ENCODE data around the gene SF1.

SF1 gene

DNA sequence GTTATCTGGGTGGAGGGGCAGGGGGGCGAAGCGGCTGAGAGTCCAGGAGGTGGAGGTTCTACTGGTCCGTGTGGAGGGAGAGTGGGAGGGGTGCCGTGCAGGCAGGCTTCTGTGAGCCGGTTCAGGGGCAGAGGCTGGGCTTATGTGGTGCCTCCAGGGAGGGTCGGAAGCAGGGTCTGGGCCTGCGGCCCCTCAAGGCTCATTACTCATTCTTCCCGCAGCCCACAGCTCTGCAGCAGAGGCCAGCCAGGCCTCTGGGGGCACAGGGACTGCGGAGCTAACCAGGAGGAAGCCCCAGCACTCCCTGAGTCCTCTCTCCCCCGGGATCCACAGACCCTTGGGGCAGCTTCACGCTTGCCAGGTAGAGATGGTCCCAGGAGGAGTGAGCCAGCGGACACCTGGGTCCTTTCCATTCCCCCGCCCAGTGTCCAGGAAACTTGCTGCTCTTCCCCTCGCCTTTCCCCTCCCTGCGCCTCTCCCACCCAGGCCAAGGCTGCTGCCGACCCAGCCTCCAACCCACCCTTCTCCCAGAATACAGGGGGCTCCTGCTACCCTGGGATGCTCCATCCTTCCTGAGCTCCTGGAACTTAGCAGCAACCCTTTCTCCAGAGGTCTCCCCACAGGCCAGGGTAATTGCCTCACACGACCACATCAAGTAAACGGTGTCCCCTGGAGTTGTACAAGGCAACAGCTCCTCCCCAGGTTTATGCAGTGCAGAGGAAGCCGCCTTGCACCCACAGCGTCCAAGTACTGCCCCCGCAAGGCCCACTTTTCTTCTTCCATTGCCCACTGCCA, 61.7 kb downstream of the SF1 start:
- no peak overlapping the region for H3K4me3 ChIP-seq (ENCODE audit: low read depth, low read length)
- DNase-seq (ENCODE audit: low read depth): no peak
- TF ChIP-seq, protein P1, sequence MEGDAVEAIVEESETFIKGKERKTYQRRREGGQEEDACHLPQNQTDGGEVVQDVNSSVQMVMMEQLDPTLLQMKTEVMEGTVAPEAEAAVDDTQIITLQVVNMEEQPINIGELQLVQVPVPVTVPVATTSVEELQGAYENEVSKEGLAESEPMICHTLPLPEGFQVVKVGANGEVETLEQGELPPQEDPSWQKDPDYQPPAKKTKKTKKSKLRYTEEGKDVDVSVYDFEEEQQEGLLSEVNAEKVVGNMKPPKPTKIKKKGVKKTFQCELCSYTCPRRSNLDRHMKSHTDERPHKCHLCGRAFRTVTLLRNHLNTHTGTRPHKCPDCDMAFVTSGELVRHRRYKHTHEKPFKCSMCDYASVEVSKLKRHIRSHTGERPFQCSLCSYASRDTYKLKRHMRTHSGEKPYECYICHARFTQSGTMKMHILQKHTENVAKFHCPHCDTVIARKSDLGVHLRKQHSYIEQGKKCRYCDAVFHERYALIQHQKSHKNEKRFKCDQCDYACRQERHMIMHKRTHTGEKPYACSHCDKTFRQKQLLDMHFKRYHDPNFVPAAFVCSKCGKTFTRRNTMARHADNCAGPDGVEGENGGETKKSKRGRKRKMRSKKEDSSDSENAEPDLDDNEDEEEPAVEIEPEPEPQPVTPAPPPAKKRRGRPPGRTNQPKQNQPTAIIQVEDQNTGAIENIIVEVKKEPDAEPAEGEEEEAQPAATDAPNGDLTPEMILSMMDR (conservative IDR thresholded peaks at IDR 0.05; ENCODE audit: low read depth, low read length): no peak

DNA sequence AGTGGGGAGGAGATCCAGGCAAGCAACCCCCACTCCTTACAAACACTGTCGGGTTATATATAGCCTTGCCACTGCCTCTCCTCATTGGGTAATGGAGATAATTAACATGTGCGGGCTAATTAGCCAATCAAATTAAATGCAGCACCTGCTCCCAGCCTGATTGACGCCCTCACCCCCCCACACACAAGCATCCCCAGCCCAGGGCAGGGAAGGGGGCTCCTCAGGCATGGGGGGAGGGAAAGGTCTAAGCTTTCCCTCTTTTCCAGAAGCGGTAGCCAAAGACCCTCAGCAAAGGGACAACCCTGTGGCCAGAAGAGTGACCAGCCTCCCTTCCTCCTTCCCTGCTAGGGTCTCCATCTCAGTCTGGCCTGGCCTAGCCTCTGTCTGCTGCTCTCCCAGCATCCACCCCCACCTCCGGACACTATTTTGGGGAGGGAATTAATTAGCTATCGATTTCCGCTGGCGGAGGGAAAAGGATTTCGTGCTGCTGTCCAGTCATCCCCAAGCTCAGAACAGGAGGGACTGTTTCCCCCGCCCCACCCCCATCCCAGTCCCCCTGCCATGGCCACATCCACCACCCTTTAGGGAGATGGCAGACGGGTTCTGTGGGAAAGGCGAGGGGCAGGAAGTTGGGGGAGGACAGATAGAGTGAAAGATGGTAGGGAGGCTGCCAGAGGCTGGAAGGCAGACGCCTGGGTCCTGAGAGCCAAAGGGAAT, 62.4 kb downstream of the SF1 start:
- no peak overlapping the region for H3K4me3 ChIP-seq (ENCODE audit: low read depth, low read length)
- TF ChIP-seq, protein P1 (conservative IDR thresholded peaks at IDR 0.05; ENCODE audit: low read depth, low read length): no peak
- no peak for DNase-seq (ENCODE audit: low read depth)

DNA sequence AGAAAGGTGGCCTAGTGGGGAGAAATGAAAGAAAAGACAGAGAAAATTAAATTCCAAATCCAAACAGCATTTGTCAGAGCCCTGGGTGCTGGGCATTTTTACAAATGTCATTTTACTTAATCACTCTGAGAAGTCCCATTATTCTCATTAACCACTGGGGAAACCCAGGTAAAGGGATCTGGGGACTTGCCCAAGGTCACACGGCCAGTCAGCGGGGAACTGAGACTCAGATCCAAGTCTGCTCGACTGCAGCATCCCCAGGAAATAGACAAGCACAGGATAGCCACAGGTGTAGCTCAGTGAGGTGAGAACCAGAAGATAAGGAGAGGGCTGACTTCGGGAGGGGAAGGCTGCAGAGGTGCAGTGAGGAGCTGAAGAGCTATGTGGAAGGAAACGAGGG, 63.2 kb downstream of the SF1 start:
- TF ChIP-seq, protein P1 (conservative IDR thresholded peaks at IDR 0.05; ENCODE audit: low read depth, low read length): no peak
- no peak for DNase-seq (ENCODE audit: low read depth)
- no peak overlapping the region for H3K4me3 ChIP-seq (ENCODE audit: low read depth, low read length)

DNA sequence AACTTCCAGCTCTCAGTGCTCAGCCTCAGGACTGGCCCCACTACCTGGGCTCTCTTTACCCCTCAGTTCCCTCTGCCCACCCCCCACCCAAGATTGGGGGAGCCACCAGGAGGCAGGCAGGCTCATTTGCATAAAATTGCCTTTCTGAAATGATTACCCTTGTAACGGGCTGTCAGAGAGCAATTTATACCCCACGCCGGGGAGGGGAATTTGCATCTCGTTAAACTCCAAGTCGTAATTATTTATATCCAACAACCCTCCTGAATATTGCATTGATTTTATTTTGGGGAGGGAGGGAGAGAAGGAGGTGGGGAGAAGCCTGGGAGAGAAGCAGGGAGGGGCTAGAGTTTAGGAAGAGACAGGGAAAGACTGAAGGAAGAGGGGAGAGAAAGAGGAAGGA, 63.7 kb downstream of the SF1 start:
- DNase-seq (ENCODE audit: low read depth): no peak
- TF ChIP-seq, protein P1 (conservative IDR thresholded peaks at IDR 0.05; ENCODE audit: low read depth, low read length): no peak
- no peak overlapping the region for H3K4me3 ChIP-seq (ENCODE audit: low read depth, low read length)
